ENCODE data around the gene BACH2.

BACH2 gene

GRCh38 chr6:89941763-89942497 is 354.7 kb downstream of the BACH2 start:
- DNase-seq (ENCODE audit: low read depth, low spot score): no peak

DNA sequence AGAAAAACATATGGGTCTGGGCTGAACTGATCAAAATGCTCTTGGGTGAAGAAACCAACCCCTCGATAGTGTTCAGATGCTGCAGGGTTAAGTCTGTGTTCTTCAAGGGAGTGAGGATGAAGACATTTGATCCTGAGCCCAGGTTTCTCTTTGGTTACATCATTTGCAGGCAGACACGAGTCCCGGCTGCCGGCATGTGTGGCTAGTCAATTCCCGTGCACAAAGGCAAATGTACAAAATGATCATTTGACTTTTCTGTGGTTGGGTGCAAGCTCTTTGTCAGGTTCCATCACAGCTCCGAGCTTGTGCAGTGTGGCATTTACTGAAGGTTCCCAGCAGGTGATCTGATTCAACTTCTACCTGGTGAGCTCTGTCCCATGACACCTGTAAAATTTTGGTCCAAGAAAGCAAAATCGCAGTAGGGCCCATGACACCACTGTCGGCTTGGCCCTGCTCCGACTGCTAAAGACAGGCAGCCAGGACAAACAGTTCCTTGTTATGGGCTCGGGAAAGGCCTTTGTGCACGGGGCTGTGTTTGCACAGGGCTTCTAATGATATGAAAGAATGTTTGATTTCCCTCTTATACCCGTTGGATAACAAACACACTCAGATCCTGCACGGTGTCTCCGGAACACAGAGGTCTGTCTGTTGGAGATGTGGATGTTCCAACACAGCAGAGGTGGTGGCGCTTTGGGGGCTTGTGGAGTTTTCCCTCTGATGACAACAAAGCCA is 355.4 kb downstream of the BACH2 start:
- no peak for DNase-seq (ENCODE audit: low read depth, low spot score)

- DNase-seq (ENCODE audit: low read depth, low spot score): peak; percentile 33
Observed at GRCh38 chr6:89940225-89941027, 356.2 kb downstream of the BACH2 start.

DNA sequence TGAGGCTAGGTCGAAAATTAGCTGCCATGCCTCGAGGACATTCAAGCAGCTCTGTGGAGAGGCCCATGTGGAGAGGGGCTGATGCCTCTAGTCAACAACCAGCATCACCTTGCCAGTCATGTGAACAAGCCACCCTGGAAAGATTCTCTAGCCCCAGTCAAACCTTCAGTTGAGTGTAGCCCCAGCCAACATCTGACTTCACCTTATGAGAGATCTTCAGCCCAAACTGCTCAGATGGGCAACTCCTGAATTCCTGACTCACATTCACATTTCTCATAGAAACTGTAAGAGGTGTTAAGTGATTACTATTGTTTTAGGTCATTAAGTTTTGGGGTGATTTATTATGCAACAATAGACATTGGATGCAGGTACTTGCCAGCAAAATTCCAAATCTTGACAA is 357.5 kb downstream of the BACH2 start:
- no peak for DNase-seq (ENCODE audit: low read depth, low spot score)

DNA sequence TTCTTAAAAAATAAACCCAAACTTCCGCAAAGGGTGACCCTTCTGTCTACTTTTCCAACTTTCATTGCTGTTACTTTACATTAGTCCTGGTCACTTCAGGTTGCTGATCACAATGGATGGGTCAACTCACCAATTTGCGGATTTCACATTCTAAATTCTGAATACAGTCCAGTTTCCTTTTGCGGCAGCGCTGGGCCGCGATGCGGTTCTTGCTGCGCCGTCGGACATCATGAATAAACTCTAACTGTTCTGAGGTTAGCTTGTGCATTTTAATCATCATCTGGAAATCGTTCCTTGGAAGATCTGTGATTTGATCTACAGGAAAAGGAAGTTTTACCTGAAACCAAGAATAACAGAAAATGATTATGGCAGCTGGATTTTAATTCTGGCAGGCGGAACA is 358.6 kb downstream of the BACH2 start:
- no peak for DNase-seq (ENCODE audit: low read depth, low spot score)

GRCh38 chr6:89936177-89936576 is 360.5 kb downstream of the BACH2 start:
- DNase-seq (ENCODE audit: low read depth, low spot score): no peak

GRCh38 chr6:89934685-89935366 is 361.8 kb downstream of the BACH2 start:
- DNase-seq (ENCODE audit: low read depth, low spot score): no peak

DNA sequence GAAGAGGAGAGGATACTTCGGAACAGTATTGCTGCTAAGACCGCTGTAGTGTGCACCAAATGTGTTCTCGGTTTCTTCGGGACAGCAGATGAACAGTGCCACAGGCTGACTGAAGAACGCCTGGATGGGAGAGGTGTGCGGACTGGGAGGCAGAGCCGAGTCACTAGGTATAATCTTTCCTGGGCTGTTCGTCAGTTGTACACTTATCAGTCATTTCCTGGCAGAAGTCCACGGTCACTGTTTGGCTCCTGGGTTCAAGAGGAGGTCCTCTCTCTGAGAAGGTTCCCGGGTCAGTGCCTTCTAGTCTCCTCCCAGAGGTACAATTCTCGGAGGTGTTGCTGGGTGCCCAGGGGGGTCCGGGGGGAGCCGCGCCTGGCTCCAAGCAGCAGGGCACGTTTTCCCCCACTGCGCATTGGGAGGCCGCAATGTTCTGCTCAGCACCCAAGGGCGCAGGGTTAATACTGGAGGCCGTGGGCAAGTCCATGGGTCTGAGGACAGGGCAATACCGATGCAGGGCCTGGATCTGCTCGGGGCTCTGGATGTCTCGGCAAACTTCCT is 364.3 kb downstream of the BACH2 start:
- DNase-seq (ENCODE audit: low read depth, low spot score): no peak

DNA sequence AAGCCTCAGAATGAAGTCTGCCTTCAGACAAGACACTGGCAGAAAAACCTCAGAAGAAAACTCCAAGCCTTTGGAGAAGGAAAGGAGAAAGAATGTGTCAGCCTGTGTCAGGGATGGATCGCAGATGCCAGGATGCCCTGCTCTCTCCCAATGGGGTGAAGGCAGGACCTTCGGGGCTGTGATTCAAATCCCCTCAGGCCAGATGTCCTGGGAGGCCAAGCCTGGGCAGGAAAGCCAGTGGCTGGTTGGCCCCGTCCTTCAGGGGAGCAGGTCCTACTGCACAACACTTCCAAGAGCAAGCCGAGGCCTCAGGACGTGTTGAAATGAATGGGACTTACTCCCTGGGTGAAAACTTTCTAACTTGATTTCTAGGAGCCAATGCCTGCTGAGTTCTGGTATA is 365.9 kb downstream of the BACH2 start:
- no peak for DNase-seq (ENCODE audit: low read depth, low spot score)

DNA sequence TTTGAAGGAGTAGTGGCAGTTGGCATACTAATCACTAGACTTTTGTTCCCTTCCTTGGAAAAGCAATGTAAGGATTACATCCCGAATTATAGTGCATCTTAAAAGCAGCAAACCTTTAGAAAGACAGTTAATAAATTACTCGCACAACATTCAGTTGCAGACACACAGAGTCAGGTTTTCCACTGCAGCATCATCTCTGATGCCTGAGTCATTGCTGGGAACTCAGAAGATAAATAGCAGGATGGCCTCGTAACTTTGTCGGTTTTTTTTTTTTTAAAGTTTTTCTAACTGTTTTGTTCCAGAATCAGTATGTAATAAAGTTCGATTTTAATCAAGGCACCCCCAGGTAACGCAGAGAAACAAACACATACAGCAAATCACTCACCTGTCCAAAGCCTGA is 368.0 kb downstream of the BACH2 start:
- DNase-seq (ENCODE audit: low read depth, low spot score): no peak

GRCh38 chr6:89927791-89928550 is 368.7 kb downstream of the BACH2 start:
- no peak for DNase-seq (ENCODE audit: low read depth, low spot score)

DNA sequence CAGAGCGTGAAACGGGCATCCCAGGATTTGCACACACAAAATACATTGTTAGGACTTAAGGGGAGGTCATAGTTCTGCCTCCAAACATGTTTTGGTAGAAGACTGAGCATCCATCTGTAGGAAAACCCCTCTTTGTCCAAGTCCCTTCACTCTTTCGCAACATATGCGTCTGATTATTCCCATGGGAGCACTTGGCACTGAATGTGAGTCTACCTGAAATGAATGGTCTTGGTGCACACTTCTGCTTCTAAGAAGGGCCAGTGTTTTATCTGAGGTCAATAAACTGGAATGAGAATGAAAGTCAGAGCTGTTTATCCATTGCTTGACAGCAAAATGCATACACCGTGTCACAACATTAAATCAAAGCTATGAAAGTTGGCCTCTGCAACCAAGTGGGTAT is 369.4 kb downstream of the BACH2 start:
- DNase-seq (ENCODE audit: low read depth, low spot score): no peak

GRCh38 chr6:89925826-89926225 is 370.8 kb downstream of the BACH2 start:
- no peak for DNase-seq (ENCODE audit: low read depth, low spot score)

GRCh38 chr6:89924231-89924630 is 372.4 kb downstream of the BACH2 start:
- no peak for DNase-seq (ENCODE audit: low read depth, low spot score)

- DNase-seq (ENCODE audit: low read depth, low spot score): no peak
Observed at GRCh38 chr6:89921691-89922090, 375.0 kb downstream of the BACH2 start.

DNA sequence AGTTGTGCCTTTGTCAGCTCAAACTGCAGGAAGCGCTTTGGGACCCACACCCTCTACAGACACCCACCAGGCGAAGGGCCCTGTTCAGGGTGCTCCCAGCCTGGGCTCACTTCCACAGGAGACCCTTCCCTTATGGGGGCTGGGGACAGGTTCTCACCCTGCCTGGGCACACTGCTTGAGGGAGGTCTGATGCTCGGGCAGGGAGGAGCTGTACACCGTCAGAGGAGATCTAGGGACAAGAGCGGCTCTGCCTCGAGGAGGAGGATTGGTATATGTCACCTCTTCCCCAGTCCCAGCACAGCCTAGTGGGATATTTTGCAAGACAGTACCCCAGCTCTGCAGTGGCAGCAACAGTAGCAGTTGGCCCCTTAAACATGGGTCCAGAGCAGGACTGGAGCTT is 375.4 kb downstream of the BACH2 start:
- no peak for DNase-seq (ENCODE audit: low read depth, low spot score)

- DNase-seq (ENCODE audit: low read depth, low spot score): no peak
Observed at GRCh38 chr6:89917801-89918366, 378.8 kb downstream of the BACH2 start.

- DNase-seq (ENCODE audit: low read depth, low spot score): no peak
Observed at GRCh38 chr6:89917216-89917615, 379.4 kb downstream of the BACH2 start.

DNA sequence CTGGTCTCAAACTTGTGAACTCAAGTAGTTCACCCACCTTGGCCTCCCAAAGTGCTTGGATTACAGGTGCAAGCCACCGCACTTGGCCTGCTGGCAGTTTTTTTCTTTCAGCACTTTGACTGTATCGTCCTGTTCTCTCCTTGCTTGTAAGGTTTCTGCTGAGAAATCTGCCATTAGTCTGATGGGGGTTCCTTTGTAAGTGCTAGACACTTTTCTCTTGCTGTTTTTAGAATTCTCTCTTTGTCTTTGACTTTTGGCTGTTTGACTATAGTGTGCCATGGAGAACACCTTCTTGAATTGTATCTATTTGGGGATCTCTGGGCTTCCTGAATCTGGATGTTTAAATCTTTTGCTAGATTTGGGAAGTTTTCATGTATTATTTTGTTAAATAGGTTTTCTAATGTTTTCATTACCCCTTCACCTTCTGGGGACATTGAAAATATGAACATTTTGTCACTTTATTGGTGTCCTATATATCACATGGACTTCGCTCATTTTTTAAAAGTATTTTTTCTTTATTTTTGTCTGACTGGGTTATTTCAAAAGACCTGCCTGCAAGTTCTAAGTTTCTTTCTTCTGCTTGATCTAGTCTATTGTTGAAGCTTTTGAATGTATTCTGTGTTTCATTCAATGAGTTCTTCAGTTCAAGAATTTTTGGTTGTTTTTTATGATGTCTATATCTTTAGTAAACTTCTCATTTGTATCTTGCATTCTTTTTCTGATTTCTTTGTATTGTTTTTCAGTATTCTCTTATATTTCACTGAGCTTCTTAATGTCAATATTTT is 380.3 kb downstream of the BACH2 start:
- DNase-seq (ENCODE audit: low read depth, low spot score): no peak

- no peak for DNase-seq (ENCODE audit: low read depth, low spot score)
Observed at GRCh38 chr6:89910902-89911240, 385.8 kb downstream of the BACH2 start.
